HT-29 (cell line): Measurements from ENCODE around the gene PLPP4. TPM values are rescaled to one million over a fixed set of nuclear protein-coding genes. Genes with fewer than 3 reads are reported as not detected.

Experiments used
- DNase-seq: peaks from one replicate; pipeline ENCODE4 v3.0.0-alpha.2; 2015; ENCODE audit warnings: low spot score
- total RNA-seq: library from RNA; depleted of rRNA; stranded (reverse); fragments of >200 nt; shearing (Covaris generic); gene quantifications from 2 replicates; pipeline ENCODE4 v1.2.3, GENCODE V29; 2014

Gene PLPP4
- total RNA-seq, 1 experiment from 2014 or later, result not detected

DNA sequence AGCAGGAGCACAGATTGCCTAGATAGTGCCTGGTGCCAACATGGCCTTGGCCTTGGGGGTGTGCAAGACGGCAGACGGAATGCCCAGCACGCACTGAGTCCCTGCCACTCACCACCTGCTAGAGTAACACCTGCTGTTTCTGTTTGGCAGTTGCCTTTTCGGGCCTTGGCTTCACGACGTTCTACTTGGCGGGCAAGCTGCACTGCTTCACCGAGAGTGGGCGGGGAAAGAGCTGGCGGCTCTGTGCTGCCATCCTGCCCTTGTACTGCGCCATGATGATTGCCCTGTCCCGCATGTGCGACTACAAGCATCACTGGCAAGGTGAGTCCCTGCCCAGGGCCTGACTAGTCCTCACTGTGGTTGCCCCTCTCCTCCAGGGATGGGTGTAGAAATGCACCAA is 118.0 kb downstream of the PLPP4 start:
- no peak for DNase-seq

GRCh38 chr10:120575411-120575810 is 118.4 kb downstream of the PLPP4 start:
- DNase-seq, result no peak

- DNase-seq, result no peak
These were observed 121.1 kb downstream of the PLPP4 start for GRCh38 chr10:120578134-120578533.

GRCh38 chr10:120578890-120579289 is 121.9 kb downstream of the PLPP4 start:
- no peak for DNase-seq

DNA sequence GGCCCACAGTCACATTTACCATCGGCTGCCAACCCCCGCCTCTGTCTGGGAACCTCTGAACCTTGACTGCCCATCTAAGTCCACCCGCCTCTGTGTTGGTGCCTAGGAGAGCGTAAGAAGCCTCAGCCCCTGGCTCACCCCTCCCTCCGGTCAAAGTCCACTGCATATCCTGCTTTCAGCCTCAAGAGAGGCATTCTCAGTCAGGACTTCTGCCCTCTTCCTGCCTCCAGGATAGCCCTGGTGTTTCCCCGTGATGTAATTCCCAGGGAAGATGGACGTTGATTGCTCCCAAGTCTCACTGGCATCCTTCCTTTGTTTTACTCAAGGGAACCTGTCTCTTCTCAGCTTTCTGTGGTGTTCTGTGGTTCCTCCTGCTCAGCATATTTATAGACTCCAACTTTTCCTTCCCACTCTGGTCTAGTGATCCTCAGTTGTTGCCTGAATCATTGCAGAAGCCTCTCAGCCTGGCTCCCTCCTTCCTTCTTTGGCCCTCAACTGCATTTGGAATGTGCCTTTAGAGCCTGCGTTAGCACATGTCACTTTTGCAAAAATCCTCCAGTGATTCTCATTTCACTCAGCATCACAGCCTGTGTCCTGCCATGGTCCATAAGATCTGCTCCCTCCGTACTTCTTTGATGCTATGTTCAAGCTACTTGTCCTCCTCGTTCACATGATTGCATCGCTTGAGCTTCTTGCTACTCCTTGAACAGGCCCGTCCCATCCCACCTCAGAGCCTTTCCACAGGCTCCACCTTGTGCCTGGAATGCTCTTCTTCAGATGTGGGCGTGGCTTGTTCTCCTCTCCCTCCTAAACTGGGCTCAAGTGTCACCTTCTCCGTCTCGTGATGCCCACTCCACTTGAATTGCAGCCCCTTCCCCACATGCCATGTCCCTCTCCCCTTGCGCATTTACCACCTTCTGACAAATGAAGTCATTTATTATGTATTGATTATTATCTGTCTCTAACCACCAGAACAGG is 124.2 kb downstream of the PLPP4 start:
- DNase-seq, result peak; percentile 51

DNA sequence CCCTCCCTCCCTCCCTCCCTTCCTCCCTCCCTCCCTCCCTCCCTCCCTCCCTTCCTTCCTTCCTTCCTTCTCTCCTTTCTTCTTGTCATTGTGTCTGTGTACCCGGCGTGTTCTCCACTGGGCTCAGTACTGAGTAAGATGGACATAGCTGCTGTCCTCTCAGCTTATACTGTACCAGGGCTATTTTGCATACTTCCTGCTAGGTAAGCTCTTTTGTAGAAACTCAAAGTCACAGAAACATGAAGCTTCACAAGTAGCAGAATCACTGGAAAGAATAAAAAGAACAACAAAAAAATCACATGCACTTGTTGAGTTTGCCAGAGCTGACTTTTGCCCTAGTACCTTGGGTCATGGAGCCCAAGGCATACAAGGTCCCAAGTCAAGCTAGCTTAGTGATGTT is 125.7 kb downstream of the PLPP4 start:
- DNase-seq, result no peak

DNA sequence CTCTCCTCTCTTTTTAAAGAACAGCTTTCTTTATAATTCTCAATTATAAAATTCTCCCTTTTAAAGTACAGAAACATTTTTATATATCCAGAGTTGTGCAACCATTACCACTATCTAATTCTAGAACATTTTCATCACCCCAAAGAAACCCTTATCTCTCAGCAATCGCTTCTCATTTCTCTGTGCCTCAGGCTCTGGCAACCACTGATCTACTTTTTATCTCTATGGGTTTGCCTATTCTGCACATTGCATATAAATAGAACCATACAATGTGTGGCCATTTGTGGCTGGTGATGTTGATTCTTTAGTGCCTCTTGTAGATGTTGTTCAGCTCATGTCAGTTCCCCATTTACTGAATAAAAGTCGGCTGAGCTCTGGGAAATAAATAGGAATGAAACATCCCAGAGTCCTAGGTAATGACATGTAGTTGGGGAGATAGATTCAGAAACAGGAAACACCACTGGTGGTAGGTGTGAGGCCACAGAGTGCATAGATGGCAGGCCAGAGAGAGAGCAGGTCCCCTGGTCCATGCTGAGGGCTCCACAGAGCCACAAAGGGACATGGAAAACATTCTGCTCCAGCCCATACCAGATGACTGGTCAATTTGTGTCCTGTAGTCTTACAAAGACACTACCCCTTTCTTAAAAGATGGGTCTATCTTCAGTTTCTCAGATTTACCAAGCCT is 126.5 kb downstream of the PLPP4 start:
- DNase-seq, result no peak

GRCh38 chr10:120584786-120585185 is 127.8 kb downstream of the PLPP4 start:
- no peak for DNase-seq

DNA sequence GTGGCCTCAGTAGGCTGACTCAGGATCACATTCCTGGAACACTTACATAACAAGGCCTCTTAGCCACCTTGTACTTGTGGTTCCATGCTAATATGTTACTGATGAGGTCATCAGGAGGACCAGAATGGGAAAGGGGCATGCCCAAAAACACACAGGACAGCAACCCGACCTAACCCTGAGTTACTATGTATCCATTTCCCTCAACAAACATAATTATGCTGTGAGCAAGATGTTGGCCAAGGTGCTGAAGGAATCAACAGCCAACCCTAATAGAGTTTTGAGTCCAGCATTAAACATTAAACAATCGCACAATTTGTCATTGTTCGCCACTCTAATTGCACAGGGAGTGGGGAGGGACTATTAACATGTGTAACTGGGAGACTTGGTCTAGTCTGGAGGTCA is 129.4 kb downstream of the PLPP4 start:
- no peak for DNase-seq

DNA sequence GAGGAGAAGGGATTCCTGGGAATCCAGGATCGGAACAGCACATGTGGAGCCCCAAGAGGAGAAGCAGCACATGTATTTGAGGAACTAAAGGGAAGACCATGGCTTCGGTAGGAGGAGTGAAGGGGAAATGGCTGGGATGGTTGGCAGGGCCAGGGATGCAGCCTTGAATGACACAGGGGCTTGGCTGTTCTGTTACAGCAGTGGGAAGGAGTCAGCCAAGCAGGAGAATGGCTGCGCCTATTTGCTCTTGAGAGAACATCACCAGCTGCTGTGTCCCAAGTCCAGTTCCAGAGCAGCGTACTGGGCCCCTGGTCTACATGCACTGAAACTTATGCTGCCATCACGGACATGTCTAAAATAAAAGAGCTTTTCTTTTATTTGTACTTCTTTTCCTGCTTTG is 130.0 kb downstream of the PLPP4 start:
- no peak for DNase-seq

DNA sequence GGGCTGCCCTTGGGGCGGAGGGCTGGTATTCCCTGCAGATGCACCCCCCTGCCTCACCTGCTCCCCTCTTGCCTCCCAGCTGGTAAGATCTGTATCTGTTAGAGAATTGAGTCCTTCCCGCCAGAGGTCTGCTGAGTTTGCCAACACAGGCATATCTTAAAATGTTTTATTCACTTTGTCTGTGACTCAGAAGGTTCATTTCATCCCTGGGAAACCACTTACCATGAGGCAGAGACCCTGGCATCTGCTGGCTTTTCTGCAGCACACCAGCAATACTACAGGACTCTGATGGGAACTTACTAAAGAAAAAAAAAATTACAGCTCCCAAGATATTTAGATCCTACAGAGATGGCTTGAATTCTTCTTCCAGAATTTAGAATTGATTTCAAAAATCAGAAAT is 131.3 kb downstream of the PLPP4 start:
- DNase-seq, result no peak

DNA sequence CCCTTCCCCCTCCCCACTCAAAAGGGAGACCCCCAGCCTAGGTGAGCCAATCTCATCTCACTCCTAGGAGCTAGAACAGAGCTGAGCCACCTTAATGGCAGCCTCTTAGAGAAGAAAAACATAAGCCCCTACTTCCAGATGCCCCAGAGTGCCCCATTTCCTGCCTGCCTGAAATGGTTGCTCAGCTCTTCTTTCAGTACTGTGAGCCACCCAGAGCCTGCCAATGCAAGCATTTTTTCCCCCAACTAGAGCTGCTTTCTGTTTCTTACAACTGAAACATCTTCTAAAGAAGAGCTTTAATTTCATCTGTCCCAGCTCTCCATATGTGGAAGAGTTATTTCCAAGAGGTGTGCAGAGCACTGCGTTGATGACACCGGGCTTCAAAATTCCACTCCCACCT is 136.7 kb downstream of the PLPP4 start:
- no peak for DNase-seq

- no peak for DNase-seq
These were observed 140.9 kb downstream of the PLPP4 start for GRCh38 chr10:120597902-120598301.

DNA sequence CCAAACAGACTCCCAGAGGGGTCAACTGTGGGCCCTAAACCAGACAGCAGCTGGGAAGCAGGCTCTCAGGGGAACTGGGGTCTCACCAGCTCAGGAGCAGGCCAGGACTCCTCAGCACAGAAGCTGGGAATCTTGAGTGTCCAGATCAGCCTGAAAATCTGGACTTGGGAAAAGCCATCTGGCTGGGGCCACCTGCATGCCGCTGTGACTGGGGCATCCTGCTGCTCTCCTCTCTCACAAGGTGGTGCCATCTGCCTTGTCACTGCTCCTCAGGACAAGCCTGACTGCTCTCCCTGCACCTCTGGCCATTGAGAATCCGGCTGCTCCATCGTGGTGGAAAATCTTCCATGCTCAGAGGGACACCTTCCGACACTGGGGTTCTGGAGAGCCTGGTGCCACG is 141.4 kb downstream of the PLPP4 start:
- DNase-seq, result peak; percentile 12

DNA sequence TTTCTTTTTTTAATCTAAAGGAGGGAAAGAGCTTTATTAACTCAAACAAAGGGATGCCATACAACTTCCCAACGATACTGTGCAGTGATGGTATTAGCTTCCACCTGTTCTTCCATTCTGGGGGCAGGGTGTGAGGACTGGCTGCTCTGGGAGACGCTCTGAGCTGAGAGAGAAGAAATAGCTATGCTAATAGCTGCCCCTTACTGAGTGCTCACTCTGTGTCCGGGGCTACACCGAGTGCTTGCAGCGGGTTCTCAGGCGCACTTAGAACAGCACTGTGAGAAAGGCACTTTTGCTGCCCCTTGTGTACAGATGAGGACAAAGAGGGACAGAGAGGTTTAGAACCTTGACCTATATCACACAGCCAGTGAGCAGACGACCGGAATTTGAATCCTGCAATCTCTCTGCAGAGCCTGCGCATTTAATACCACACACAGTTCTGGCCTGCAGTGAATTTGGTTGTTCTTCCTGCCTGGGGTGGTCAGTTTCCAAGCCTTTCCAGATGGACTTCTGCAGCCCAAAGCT is 142.2 kb downstream of the PLPP4 start:
- DNase-seq, result no peak

DNA sequence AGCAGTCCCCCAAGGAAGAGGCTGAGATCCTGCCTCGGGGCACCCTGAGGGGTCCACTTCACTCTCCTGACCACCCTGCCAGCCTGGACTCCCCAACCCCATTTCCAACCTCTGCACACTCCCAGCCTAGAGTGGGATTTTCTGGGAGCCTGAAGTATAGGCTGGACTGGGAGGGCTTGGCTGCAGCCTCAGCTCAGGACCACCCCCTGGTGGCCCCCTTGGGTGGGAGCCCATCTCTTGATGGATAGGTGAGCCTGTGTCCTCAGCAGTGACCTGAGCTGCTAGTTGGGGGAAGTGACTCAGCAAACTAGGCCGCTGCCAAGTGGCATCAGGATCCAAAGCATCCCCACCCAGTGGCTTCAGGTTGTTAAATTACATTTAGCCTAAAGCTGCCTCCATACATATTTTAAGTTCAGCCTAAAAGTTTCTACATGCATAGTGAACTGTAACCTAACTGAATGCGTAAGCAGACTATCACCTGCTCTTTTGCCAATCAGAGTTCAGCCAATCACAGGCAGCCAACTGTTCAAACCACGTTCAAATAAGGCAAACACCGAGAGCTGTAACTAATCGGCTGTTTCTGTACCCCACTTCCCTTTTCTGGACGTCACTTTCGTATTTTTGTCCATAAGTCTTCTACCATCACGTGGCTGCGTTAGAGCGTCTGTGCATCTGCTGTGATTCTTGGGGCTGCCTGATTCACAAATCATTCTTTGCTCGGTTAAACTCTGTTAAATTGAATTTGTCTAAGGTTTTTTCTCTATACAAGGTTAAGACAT is 144.0 kb downstream of the PLPP4 start:
- no peak for DNase-seq

GRCh38 chr10:120601999-120602398 is 145.0 kb downstream of the PLPP4 start:
- DNase-seq, result no peak

GRCh38 chr10:120605410-120605809 is 148.4 kb downstream of the PLPP4 start:
- DNase-seq, result no peak

DNA sequence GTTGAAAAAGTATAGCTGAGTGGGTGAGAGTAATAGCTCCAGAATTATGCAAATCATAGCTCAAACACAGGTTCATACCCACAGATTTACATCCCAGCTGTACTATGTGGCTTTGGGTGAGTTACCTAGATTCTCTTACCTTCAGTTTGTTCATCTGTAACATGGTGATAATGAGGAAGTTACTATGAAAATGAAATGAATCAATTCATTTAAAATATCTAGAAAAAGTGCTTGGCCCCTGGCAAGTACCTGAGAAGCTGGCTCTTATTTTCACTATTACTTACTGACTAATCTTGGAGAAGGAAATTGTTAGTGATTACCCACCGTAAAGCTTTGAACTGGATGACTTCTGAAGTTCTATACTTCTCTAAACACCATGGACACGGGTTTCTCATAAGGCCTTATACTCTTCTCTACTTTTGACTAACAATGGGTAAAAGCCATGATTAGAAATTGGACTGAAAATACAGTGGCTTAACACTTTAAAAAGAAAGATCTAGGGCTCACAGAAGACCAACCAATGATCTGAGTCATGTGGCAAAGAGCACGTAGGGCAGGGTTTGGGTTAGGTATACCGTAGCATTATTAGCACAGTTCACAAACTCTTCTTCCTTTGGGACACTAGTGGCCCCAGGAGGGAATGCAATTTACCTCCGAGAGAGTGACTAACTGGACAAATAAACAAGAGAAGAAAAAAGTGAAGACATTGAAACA is 149.2 kb downstream of the PLPP4 start:
- DNase-seq, result no peak

DNA sequence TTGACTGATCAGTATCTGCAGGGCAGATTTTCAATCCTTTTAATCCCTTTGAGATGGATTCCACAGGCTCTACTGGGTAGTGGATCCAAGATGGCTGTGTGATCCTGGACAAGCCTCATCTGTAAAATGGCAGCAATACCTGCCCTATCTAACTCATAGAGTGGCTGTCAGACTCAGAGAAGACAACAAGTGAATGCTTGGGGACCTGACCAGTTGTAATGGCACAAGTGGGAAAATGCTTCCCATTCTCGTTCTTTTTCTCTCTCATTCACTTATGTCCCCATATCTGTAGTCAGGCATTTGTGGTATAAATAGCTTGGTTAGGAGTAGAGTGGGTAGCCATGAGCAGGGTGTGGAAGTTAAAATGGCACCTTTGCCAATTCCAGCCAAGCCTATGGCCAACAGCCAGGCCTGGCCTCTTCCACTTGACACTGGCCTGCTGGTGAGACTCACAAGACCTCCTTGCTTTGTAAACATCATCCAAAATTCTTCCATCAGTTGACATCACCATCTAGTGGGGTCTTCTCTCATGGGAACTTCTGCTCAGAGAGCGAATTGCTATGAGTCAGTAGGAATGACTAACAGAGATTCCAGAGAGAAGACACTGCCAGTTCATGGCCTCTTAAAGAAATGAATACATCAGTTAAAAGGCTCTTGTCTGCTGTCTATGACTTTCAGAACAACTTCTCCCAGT is 150.1 kb downstream of the PLPP4 start:
- no peak for DNase-seq
